HCT116 (cell line): Measurements from ENCODE around the gene IGSF10. TPM values are rescaled to one million over a fixed set of nuclear protein-coding genes. Genes with fewer than 3 reads are reported as not detected.

Experiments used
- ATAC-seq: fragments of 200-7000 bp; cut with Tn5 transposase; 2 replicates; pipeline ENCODE4 v1.9.1; 2020; ENCODE audit warnings: mild to moderate bottlenecking, moderate library complexity
- BruUV-seq: library from RNA; stranded (reverse); fragments of 400-500 nt; replicated peaks from 2 replicates; lab custom pipeline; 2021; lab: Mats Ljungman, UMichigan
- CTCF ChIA-PET: fragments of 300-600 bp; sonication (Branson Sonifier 250); formaldehyde crosslinking; loops from one replicate; lab custom pipeline; 2021; ENCODE audit warnings: antibody characterized with exemption; lab: Charles Lee
- POLR2A ChIA-PET: fragments of 300-600, 350-600 bp; sonication (Branson Sonifier 250); formaldehyde crosslinking; loops from one replicate; lab custom pipeline; 2021; ENCODE audit warnings: antibody characterized with exemption; lab: Charles Lee
- RAD21 ChIA-PET, 2 experiments: fragments of 300-600 bp; sonication (Branson Sonifier 250); formaldehyde crosslinking; loops; one replicate each; lab custom pipeline; 2023; ENCODE audit warnings: low total read pairs in 2 of 2; ENCODE audit not compliant: uncharacterized antibody in 2 of 2, unreplicated experiment in 2 of 2, low non-redundant PET in 1 of 2; lab: Charles Lee
- DNase-seq: peaks from one replicate; pipeline ENCODE4 v3.0.0-alpha.2; 2010; ENCODE audit warnings: low read depth, low spot score
- H2AFZ ChIP-seq: fragments of 200-600 bp; shearing (Covaris generic), sonication (generic); 2 replicates; pipeline ENCODE4 v1.6.1; 2017; ENCODE audit warnings: low read depth, mixed run types, mixed read lengths, antibody characterized with exemption, low read length; ENCODE audit not compliant: poor library complexity, severe bottlenecking
- H3K27ac ChIP-seq: 2 replicates; pipeline ENCODE4 v1.5.1; 2012; ENCODE audit warnings: low read depth, low read length
- H3K27me3 ChIP-seq: fragments of 200-600 bp; sonication (generic); 2 replicates; pipeline ENCODE4 v1.6.1; 2016; ENCODE audit warnings: mixed run types, low read length, mixed read lengths; ENCODE audit not compliant: insufficient read depth
- H3K36me3 ChIP-seq, 2 experiments: fragments of 200-500 bp in 1 of 2; fragments of 200-600 bp in 1 of 2; sonication (Bioruptor generic) in 1 of 2; sonication (generic) in 1 of 2; 2 replicates each; pipeline versions ENCODE4 v1.5.1 to v1.6.1; 2014 to 2016; ENCODE audit warnings: low read length in 2 of 2, inconsistent platforms in 1 of 2, mixed read lengths in 1 of 2, mixed run types in 1 of 2; ENCODE audit not compliant: insufficient read depth in 2 of 2, control insufficient read depth in 1 of 2
- H3K4me1 ChIP-seq, 2 experiments: fragments of 200-600 bp in 1 of 2; sonication (generic) in 1 of 2; 2 replicates each; pipeline versions ENCODE4 v1.5.1 to v1.6.1; 2012 to 2017; ENCODE audit warnings: low read length in 2 of 2, inconsistent platforms in 1 of 2, mild to moderate bottlenecking in 1 of 2, mixed read lengths in 1 of 2, mixed run types in 1 of 2, moderate library complexity in 1 of 2; ENCODE audit not compliant: insufficient read depth in 2 of 2, control insufficient read depth in 1 of 2
- H3K4me2 ChIP-seq: fragments of 200-600 bp; sonication (generic); 2 replicates; pipeline ENCODE4 v1.6.1; 2017; ENCODE audit warnings: mixed run types, low read length, mixed read lengths
- H3K4me3 ChIP-seq, 2 experiments: fragments of 200-600 bp in 1 of 2; sonication (generic) in 1 of 2; replicated peaks in 1 of 2; 2 replicates each; pipeline ENCODE4 v1.5.1; 2011 to 2016; ENCODE audit warnings: low read length in 2 of 2, control low read depth in 1 of 2, low read depth in 1 of 2, mild to moderate bottlenecking in 1 of 2, mixed read lengths in 1 of 2, mixed run types in 1 of 2
- H3K79me2 ChIP-seq: fragments of 200-600 bp; sonication (generic); 2 replicates; pipeline ENCODE4 v1.6.1; 2017; ENCODE audit warnings: mild to moderate bottlenecking, mixed run types, low read length, moderate library complexity, mixed read lengths; ENCODE audit not compliant: insufficient read depth
- H3K9ac ChIP-seq: fragments of 200-600 bp; sonication (generic); 2 replicates; pipeline ENCODE4 v1.6.1; 2016; ENCODE audit warnings: low read length, mixed read lengths
- H3K9me2 ChIP-seq: fragments of 200-600 bp; sonication (generic), shearing (Covaris generic); 2 replicates; pipeline ENCODE4 v1.6.1; 2017; ENCODE audit warnings: mixed run types, mild to moderate bottlenecking, moderate library complexity; ENCODE audit not compliant: insufficient read depth
- H3K9me3 ChIP-seq, 2 experiments: fragments of 200-500 bp in 1 of 2; fragments of 200-600 bp in 1 of 2; sonication (Bioruptor generic) in 1 of 2; sonication (generic) in 1 of 2; 2 replicates each; pipeline ENCODE4 v1.6.1; 2014 to 2017; ENCODE audit warnings: low read length in 2 of 2, mixed read lengths in 2 of 2, inconsistent platforms in 1 of 2, low read depth in 1 of 2, mild to moderate bottlenecking in 1 of 2, mixed run types in 1 of 2, moderate library complexity in 1 of 2; ENCODE audit not compliant: control insufficient read depth in 1 of 2, insufficient read depth in 1 of 2
- H4K20me1 ChIP-seq: fragments of 200-600 bp; sonication (generic), shearing (Covaris generic); 2 replicates; pipeline ENCODE4 v1.6.1; 2017; ENCODE audit warnings: mixed run types, mild to moderate bottlenecking, moderate library complexity; ENCODE audit not compliant: insufficient read depth
- ELF1 ChIP-seq: IDR thresholded peaks from 2 replicates; pipeline ENCODE4 v1.6.1; 2012; ENCODE audit warnings: low read depth, borderline replicate concordance
- EZH2 ChIP-seq: fragments of 200-600 bp; sonication (generic); IDR thresholded peaks from 2 replicates; pipeline ENCODE4 v1.6.1; 2017; ENCODE audit warnings: antibody characterized with exemption, mixed run types
- EZH2phosphoT487 ChIP-seq: fragments of 200-600 bp; IDR thresholded peaks from 2 replicates; pipeline ENCODE4 v1.6.1; 2018; ENCODE audit warnings: antibody characterized with exemption, borderline replicate concordance
- JUND ChIP-seq: IDR thresholded peaks from 2 replicates; pipeline ENCODE4 v1.6.1; 2012
- POLR2A ChIP-seq: IDR thresholded peaks from 2 replicates; pipeline ENCODE4 v1.7.0; 2011; ENCODE audit warnings: borderline replicate concordance; ENCODE audit not compliant: insufficient read depth, insufficient read length; ENCODE audit errors: extremely low read depth
- POLR2AphosphoS5 ChIP-seq: IDR thresholded peaks from 2 replicates; pipeline ENCODE4 v1.6.1; 2011; ENCODE audit warnings: mild to moderate bottlenecking, low read depth, low read length, moderate library complexity
- YY1 ChIP-seq: IDR thresholded peaks from 2 replicates; pipeline ENCODE4 v1.6.1; 2011; ENCODE audit warnings: low read length, low read depth, moderate library complexity, mild to moderate bottlenecking; ENCODE audit not compliant: insufficient replicate concordance; ENCODE audit errors: extremely low read depth
- ZNF274 ChIP-seq: fragments of 200-500 bp; sonication (Bioruptor generic); IDR thresholded peaks from 2 replicates; pipeline ENCODE4 v1.6.1; 2014; ENCODE audit warnings: mild to moderate bottlenecking, low read depth, low read length, inconsistent platforms
- intact Hi-C: fragments of 100-400 bp; cut with micrococcal nuclease; formaldehyde crosslinking; loops from 2 replicates; pipeline ENCODE4 v1.10.0; 2022
- total RNA-seq: library from RNA; stranded (reverse); gene quantifications from one replicate; pipeline ENCODE4 v1.2.1, GENCODE V29; 2021; ENCODE audit not compliant: unreplicated experiment
- TF ChIP-seq, protein P1 (sequence below): IDR thresholded peaks from 2 replicates; pipeline ENCODE4 v1.6.1; 2012
- TF ChIP-seq, protein P2 (sequence below): IDR thresholded peaks from 2 replicates; pipeline ENCODE4 v1.6.1; 2012
- TF ChIP-seq, protein P3 (sequence below): IDR thresholded peaks from 2 replicates; pipeline ENCODE4 v1.6.1; 2011; ENCODE audit warnings: mild to moderate bottlenecking, low read length, moderate library complexity; ENCODE audit not compliant: insufficient replicate concordance; ENCODE audit errors: extremely low read depth
- TF ChIP-seq, protein P4 (sequence below), 3 experiments: fragments of 200-600 bp in 1 of 3; sonication (generic) in 1 of 3; IDR thresholded peaks in 2 of 3; conservative IDR thresholded peaks in 1 of 3; 2 replicates each; pipeline ENCODE4 v1.5.1; 2012 to 2017; ENCODE audit warnings: low read depth in 2 of 3, low read length in 2 of 3, antibody characterized with exemption in 1 of 3, borderline replicate concordance in 1 of 3, control low read depth in 1 of 3, mild to moderate bottlenecking in 1 of 3, mixed read lengths in 1 of 3, mixed run types in 1 of 3, moderate library complexity in 1 of 3; ENCODE audit not compliant: insufficient read depth in 1 of 3

The IGSF10 gene
- total RNA-seq, 1 experiment from 2014 or later: 0.02 TPM

DNA sequence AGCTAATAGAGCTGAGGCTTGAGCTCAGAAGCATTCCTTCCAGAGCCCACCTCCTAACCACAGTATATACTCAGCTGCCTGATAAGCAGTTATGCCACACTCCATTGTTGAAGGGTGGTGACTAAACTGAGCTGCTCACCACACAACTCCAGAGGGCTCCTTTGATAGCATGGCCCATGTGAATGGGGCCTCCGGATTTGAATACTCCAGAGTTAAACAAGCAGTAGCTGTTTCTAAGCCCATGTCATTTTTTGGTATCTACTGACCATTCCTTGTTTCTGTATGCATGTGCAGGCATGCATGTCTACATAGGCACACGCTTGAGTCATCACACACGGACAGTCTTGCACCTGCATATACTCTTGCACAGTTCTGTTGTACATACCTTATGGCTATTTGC lies 28.9 kb downstream of the IGSF10 start:
- DNase-seq (no peak), ATAC-seq (peak; percentile 32; the same call in 1 of the 2 replicates)
- TF ChIP-seq, protein P1, sequence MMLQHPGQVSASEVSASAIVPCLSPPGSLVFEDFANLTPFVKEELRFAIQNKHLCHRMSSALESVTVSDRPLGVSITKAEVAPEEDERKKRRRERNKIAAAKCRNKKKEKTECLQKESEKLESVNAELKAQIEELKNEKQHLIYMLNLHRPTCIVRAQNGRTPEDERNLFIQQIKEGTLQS: no peak
- no peak for TF ChIP-seq ELF1
- TF ChIP-seq POLR2A: no peak
- no peak for TF ChIP-seq EZH2
- no peak for TF ChIP-seq YY1
- no peak for TF ChIP-seq POLR2AphosphoS5
- TF ChIP-seq, protein P2, sequence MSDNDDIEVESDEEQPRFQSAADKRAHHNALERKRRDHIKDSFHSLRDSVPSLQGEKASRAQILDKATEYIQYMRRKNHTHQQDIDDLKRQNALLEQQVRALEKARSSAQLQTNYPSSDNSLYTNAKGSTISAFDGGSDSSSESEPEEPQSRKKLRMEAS: no peak
- no peak for TF ChIP-seq EZH2phosphoT487
- no peak for TF ChIP-seq ZNF274
- no TSS peak for BruUV-seq
- intact Hi-C loops: no loop called here
- no peak overlapping the region for H3K4me2 ChIP-seq
- no peak overlapping the region for H3K27ac ChIP-seq
- no peak overlapping the region for H3K9ac ChIP-seq
- H3K4me3 ChIP-seq: no peak overlapping the region
- no peaks in the 10 kb centered on the region for H4K20me1 ChIP-seq
- H3K9me2 ChIP-seq: no peaks in the 10 kb centered on the region
- H3K79me2 ChIP-seq: no peaks in the 10 kb centered on the region
- ChIA-PET POLR2A (no interaction called here), CTCF (interaction anchor here (0.8 to 1.6 kb wide), 2 partner anchors 8 to 487 kb away, joined by 3 to 6 read pairs; no protein-coding TSS in a partner anchor), RAD21 (no interaction called here)
- peaks cover 0 to 3% of the 10 kb centered on the region in 2 experiments; a peak in 1 of 4 replicates for H3K4me1 ChIP-seq
- H3K9me3 ChIP-seq: no peaks in the 10 kb centered on the region
- H3K27me3 ChIP-seq: no peaks in the 10 kb centered on the region
- no peaks in the 10 kb centered on the region for H3K36me3 ChIP-seq
- H2AFZ ChIP-seq: no peak overlapping the region

DNA sequence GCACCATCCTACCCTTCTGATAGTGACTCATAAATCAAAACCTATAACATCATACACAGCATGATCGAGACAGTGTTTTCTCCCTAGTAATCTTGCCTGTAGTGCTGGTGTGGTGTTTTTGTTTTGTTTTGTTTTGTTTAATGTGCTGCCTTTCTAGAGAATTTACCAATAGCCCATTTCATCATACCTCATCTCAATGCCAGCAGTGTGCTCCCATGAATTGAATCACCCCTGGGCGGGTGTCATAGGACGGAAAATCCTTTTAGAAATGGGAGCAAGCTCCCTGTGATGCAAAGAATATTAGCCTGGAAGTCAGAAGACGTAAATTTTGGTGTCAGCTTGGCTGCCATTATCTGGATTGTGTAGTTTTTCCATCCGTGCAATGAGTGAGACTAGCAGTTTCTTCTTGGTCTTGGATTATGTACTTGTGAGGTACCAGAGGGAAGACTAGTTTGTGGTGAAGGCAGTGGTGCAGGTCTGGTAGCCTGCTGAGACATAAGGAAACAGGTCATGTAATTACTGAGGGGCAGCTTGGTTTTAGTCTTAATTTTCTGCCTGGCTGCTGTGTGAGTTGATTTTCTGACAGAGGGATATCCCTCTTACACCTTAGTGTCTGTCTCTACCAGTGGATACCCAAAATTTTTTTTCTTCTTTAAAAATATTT lies 29.9 kb downstream of the IGSF10 start:
- CTCF ChIA-PET: interaction anchor here (0.8 to 1.6 kb wide), 2 partner anchors 9 to 488 kb away, joined by 3 to 6 read pairs; no protein-coding TSS in a partner anchor
- Histone ChIP-seq H3K9me2 (no peaks in the 10 kb centered on the region), H3K79me2 (no peaks in the 10 kb centered on the region), H3K9ac (no peak overlapping the region), H3K4me2 (no peak overlapping the region), H3K4me3 (no peak overlapping the region), H2AFZ (no peak overlapping the region), H3K36me3 (no peaks in the 10 kb centered on the region), H3K27ac (no peak overlapping the region), H3K27me3 (no peaks in the 10 kb centered on the region), H4K20me1 (no peaks in the 10 kb centered on the region), H3K9me3 (no peaks in the 10 kb centered on the region), H3K4me1 (peaks cover 0 to 5% of the 10 kb centered on the region in 2 experiments; a peak in 1 of 4 replicates)
- BruUV-seq: no TSS peak
- intact Hi-C loops: no loop called here
- RAD21 ChIA-PET: no interaction called here
- ATAC-seq (no peak), DNase-seq (no peak)
- TF ChIP-seq JUND: no peak
- TF ChIP-seq, protein P3, sequence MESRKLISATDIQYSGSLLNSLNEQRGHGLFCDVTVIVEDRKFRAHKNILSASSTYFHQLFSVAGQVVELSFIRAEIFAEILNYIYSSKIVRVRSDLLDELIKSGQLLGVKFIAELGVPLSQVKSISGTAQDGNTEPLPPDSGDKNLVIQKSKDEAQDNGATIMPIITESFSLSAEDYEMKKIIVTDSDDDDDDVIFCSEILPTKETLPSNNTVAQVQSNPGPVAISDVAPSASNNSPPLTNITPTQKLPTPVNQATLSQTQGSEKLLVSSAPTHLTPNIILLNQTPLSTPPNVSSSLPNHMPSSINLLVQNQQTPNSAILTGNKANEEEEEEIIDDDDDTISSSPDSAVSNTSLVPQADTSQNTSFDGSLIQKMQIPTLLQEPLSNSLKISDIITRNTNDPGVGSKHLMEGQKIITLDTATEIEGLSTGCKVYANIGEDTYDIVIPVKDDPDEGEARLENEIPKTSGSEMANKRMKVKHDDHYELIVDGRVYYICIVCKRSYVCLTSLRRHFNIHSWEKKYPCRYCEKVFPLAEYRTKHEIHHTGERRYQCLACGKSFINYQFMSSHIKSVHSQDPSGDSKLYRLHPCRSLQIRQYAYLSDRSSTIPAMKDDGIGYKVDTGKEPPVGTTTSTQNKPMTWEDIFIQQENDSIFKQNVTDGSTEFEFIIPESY: no peak
- TF ChIP-seq, protein P4, sequence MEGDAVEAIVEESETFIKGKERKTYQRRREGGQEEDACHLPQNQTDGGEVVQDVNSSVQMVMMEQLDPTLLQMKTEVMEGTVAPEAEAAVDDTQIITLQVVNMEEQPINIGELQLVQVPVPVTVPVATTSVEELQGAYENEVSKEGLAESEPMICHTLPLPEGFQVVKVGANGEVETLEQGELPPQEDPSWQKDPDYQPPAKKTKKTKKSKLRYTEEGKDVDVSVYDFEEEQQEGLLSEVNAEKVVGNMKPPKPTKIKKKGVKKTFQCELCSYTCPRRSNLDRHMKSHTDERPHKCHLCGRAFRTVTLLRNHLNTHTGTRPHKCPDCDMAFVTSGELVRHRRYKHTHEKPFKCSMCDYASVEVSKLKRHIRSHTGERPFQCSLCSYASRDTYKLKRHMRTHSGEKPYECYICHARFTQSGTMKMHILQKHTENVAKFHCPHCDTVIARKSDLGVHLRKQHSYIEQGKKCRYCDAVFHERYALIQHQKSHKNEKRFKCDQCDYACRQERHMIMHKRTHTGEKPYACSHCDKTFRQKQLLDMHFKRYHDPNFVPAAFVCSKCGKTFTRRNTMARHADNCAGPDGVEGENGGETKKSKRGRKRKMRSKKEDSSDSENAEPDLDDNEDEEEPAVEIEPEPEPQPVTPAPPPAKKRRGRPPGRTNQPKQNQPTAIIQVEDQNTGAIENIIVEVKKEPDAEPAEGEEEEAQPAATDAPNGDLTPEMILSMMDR (IDR thresholded peaks at IDR 0.05 in 2 of 3, conservative IDR thresholded peaks at IDR 0.05 in 1 of 3; ENCODE audit: borderline replicate concordance in 1 of 3, insufficient read depth in 1 of 3, low read depth in 2 of 3, low read length in 2 of 3): no peak
- POLR2A ChIA-PET: no interaction called here
